Measurements from ENCODE around the gene CREB3L2.

CREB3L2 gene

DNA sequence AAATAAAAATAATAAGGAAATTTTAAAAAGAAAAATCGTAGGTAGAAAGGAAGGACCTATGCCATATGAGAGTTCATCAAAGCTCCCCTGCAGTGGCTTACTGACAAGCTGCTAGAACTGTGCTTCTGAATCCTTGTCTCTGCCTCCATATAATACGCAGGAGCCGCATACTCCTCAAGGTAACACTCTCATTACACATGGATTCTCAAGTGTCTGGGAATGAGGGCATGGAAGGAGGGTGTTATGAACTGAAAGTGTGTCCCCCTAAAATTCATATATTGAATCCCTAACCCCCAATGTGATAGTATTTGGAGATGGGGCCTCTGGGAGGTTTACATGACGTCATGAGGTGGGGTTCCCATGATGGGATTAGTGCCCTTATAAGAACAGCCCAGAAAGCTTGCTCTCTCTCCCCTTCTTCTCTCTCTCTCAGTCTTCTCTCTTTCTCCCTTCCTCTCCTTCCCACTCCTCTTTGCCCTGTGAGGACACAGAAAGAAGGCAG is 35.2 kb downstream of the CREB3L2 start:
- DNase-seq (ENCODE audit: low read depth) = no peak
- TF ChIP-seq, protein P1, sequence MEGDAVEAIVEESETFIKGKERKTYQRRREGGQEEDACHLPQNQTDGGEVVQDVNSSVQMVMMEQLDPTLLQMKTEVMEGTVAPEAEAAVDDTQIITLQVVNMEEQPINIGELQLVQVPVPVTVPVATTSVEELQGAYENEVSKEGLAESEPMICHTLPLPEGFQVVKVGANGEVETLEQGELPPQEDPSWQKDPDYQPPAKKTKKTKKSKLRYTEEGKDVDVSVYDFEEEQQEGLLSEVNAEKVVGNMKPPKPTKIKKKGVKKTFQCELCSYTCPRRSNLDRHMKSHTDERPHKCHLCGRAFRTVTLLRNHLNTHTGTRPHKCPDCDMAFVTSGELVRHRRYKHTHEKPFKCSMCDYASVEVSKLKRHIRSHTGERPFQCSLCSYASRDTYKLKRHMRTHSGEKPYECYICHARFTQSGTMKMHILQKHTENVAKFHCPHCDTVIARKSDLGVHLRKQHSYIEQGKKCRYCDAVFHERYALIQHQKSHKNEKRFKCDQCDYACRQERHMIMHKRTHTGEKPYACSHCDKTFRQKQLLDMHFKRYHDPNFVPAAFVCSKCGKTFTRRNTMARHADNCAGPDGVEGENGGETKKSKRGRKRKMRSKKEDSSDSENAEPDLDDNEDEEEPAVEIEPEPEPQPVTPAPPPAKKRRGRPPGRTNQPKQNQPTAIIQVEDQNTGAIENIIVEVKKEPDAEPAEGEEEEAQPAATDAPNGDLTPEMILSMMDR (IDR thresholded peaks at IDR 0.05; ENCODE audit: control insufficient read depth, extremely low read depth, insufficient read depth) = no peak
- no peak overlapping the region for H3K4me3 ChIP-seq (ENCODE audit: low read depth, low read length)

DNA sequence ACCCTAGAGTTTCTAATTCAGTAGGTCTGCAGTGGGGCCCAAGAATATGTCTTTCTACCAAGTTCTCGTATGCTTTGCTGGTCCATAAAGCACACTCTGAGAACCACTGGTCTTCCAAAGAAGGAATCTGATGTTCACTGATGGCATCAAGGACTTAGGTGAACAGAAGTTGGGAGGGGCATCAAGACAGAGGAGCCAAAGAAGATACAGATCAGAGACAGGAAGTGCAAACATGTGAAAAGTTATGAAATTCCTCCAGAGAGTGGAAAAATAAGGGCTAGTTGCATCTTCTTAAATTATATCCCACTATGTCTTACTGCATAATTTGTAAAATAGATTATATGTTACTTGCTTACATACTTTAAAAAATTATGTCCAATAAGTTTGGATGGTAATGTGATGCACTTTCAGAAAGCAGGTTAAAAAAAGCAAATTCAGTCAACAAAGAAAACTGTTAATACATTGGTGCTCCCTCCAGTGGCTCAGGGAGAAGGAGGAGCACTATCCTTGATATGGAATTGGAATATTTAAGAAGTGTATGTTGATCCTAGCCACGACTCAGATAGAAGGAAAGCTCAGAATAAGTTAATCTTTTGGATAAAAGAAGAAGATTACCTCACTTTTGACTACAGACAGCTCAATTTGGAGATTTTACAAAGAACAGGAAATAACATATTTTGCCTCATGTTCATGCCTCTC is 35.8 kb downstream of the CREB3L2 start:
- DNase-seq (ENCODE audit: low read depth) = no peak
- H3K4me3 ChIP-seq (ENCODE audit: low read depth, low read length) = no peak overlapping the region
- TF ChIP-seq, protein P1 (IDR thresholded peaks at IDR 0.05; ENCODE audit: control insufficient read depth, extremely low read depth, insufficient read depth) = no peak

DNA sequence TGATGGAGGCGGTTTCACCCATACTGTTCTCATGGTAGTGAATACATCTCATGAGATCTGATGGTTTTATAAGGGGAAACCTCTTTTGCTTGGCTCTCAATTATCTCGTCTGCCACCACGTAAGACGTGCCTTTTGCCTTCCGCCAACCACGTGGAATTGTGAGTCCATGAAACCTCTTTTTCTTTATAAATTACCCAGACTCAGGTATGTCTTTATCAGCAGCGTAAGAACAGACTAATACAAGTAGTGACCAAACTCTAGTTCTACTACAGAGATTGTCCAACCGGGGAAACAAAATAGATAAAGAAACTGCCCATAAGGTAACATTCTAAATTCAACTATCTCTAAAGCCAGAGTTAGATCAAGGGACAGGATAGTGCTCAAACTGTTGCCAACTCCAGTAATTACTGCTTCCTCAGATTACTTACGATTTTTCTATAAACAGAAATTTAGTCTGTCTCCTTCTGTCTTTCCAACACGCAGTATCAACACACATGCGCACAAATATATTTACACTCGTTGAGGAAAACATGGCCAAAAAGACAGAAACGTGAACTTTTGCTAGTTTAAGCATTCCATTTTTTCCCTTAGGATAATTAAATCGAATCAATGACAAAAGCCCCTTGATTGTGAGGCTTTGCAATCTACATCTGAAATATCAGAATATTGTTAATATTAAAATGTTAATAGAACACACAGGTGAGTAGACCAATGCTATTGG is 36.9 kb downstream of the CREB3L2 start:
- H3K4me3 ChIP-seq (ENCODE audit: low read depth, low read length) = no peak overlapping the region
- no peak for DNase-seq (ENCODE audit: low read depth)
- TF ChIP-seq, protein P1 (IDR thresholded peaks at IDR 0.05; ENCODE audit: control insufficient read depth, extremely low read depth, insufficient read depth) = no peak

DNA sequence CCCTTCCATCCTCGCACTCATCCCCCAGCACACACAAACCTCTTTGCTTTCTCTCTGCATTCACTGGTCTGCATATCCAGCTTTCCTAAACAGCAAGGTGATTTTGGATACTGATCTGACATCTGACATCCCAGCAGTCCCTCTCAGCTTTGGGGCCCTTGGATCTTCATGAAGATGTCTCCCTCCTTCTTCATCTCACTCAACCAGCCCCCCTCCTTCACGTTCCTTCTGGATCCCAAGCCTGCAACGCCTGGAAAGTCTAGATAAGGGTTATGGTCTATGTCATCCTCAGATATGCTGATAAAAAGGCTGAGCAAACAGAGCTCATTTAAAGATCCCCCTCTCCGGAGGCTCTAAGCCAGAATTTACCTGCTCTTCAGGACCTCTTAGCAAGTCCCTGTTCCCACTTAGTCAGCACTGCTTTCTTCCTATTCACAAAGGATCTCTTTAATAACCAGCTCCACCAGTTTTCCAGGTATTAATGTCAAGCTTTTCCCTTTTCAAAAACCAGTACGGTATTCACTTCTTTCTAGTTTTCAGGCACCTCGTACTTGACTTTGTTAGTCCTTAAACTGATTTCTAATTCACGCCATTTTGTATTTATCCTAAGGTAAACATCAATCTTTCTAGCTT is 38.9 kb downstream of the CREB3L2 start:
- peak overlapping the region; percentile 23 for H3K4me3 ChIP-seq (ENCODE audit: low read depth, low read length)
- DNase-seq (ENCODE audit: low read depth) = peak; percentile 95
- TF ChIP-seq, protein P1 (IDR thresholded peaks at IDR 0.05; ENCODE audit: control insufficient read depth, extremely low read depth, insufficient read depth) = no peak

DNA sequence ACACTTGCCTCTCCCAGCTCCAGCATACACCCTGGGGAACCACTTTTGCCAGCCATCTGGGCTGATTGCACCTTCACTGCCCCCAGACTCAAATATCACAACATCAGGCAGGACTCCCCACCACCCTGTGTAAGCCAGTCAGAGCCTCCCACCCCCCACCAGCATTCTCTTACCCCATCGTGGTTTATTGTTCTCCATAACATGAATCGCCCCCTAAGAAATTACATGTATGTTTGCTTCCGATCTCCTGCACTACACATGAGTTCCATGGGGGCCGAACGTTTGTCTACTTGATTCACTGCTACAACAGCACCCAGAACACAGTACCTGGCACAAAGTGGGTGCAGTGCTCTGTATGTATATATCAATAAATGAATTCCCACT is 39.4 kb downstream of the CREB3L2 start:
- H3K4me3 ChIP-seq (ENCODE audit: low read depth, low read length) = peak overlapping the region; percentile 23
- TF ChIP-seq, protein P1 (IDR thresholded peaks at IDR 0.05; ENCODE audit: control insufficient read depth, extremely low read depth, insufficient read depth) = no peak
- no peak for DNase-seq (ENCODE audit: low read depth)

DNA sequence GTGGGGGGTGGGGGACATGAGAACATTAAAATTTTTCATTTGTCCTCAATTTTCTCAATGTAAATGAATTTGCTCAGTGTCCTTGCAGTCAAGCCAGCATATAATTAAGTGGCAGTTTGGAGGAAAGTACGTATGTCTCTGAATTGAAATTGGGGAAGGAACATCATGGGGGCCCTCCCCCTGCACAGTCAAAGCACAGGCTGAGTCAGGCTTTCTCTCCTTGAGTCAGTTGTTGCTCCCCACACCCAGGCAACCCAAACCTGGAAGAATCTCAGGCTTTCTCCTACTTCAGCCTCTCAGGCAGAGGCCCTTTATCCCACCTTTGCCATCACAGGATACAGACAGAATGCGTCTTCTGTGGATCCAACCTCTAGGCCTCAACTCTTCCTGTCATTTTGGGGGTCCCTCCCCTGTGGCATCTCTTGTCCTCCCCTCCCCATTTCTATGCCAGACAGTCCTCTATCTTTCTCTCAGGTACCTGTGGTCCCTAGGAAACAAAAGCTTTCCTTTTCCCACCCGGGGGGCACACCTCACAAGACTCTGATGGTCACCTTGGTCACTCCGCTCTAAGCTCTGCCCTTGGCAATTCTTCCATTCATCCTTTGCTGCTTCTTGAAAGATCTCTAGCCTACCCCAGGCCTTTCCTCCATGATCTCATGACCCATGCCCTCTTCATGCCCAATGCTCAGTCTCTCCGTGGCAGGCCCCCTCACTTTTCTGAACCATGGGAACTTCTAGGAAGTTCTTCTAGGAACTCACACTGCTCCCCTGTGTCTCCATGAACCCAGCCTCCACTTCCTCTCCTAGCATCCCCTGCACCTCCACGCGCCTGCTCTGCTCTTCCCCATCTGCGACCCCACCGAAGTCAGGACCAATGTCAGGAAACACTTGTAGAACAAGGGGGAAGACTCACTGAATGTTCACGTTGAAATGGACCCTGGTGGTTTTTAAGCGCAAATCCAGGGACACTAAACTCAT is 40.4 kb downstream of the CREB3L2 start:
- DNase-seq (ENCODE audit: low read depth) = no peak
- H3K4me3 ChIP-seq (ENCODE audit: low read depth, low read length) = no peak overlapping the region
- TF ChIP-seq, protein P1 (IDR thresholded peaks at IDR 0.05; ENCODE audit: control insufficient read depth, extremely low read depth, insufficient read depth) = no peak
